HG03139 (cell line): ENCODE results near the gene CACNA1D.

ENCODE experiments used
- ATAC-seq: cut with Tn5 transposase; IDR thresholded peaks from one replicate; pipeline ENCODE4 v1.9.1; 2021; ENCODE audit not compliant: unreplicated experiment

Gene CACNA1D

GRCh38 chr3:53837331-53837730, 342.9 kb downstream of the CACNA1D start:
- no peak for ATAC-seq

- no peak for ATAC-seq
Measured at GRCh38 chr3:53841296-53841695, 346.9 kb downstream of the CACNA1D start.

- ATAC-seq, result no peak
Measured at GRCh38 chr3:53842436-53843194, 348.2 kb downstream of the CACNA1D start.

- ATAC-seq, result peak; percentile 35
Measured at GRCh38 chr3:53843195-53844177, 349.1 kb downstream of the CACNA1D start.

GRCh38 chr3:53844262-53845102, 350.1 kb downstream of the CACNA1D start:
- ATAC-seq, result no peak

GRCh38 chr3:53845103-53845880, 350.9 kb downstream of the CACNA1D start:
- peak; percentile 21 for ATAC-seq

GRCh38 chr3:53845881-53846133, 351.4 kb downstream of the CACNA1D start:
- ATAC-seq, result peak; percentile 1

GRCh38 chr3:53846134-53846850, 351.9 kb downstream of the CACNA1D start, which contains the start of the genes CHDH and IL17RB:
Gene CHDH (minus strand): TSS chr3:53846419. CDS start chr3:53824008, 22,411 bp downstream.
Gene IL17RB (plus strand): TSS chr3:53846568. CDS start chr3:53846589, 21 bp downstream.
- peak; percentile 45 for ATAC-seq

- ATAC-seq, result no peak
Measured at GRCh38 chr3:53846851-53847155, 352.4 kb downstream of the CACNA1D start.

GRCh38 chr3:53849916-53850315, 355.5 kb downstream of the CACNA1D start:
- ATAC-seq, result no peak

GRCh38 chr3:53850895-53851294, 356.5 kb downstream of the CACNA1D start:
- no peak for ATAC-seq

GRCh38 chr3:53856964-53857363, 362.6 kb downstream of the CACNA1D start:
- no peak for ATAC-seq

- ATAC-seq, result no peak
Measured at GRCh38 chr3:53858096-53858741, 363.8 kb downstream of the CACNA1D start.

GRCh38 chr3:53859178-53859577, 364.8 kb downstream of the CACNA1D start:
- no peak for ATAC-seq

- ATAC-seq, result no peak
Measured at GRCh38 chr3:53860196-53860595, 365.8 kb downstream of the CACNA1D start.

GRCh38 chr3:53862241-53862640, 367.8 kb downstream of the CACNA1D start:
- ATAC-seq, result no peak

GRCh38 chr3:53863145-53863544, 368.7 kb downstream of the CACNA1D start:
- no peak for ATAC-seq
